GM18951 (cell line): Measurements from ENCODE around the gene ADORA2B.

ENCODE experiments used
- POLR2A ChIP-seq: IDR thresholded peaks from 4 replicates; pipeline ENCODE4 v1.6.1; 2011; ENCODE audit warnings: mild to moderate bottlenecking; ENCODE audit not compliant: insufficient read length, insufficient read depth; ENCODE audit errors: extremely low read depth
- in situ Hi-C: fragments of 300-500 bp; cut with MboI; formaldehyde crosslinking; loops from one replicate; pipeline ENCODE4 v1.12.0; 2022; ENCODE audit warnings: low sequenced_read_pairs, mixed read lengths, inconsistent platforms; ENCODE audit not compliant: unreplicated experiment

ADORA2B gene

GRCh38 chr17:15915961-15916360 is 29.0 kb upstream of the ADORA2B start:
- no peak for TF ChIP-seq POLR2A
- in situ Hi-C loops: no loop called here

GRCh38 chr17:15917021-15917437 is 27.9 kb upstream of the ADORA2B start:
- TF ChIP-seq POLR2A: no peak

GRCh38 chr17:15917438-15918027 is 27.4 kb upstream of the ADORA2B start:
- in situ Hi-C loops: no loop called here
- no peak for TF ChIP-seq POLR2A

More at GRCh38 chr17:15917021-15917437, 27.9 kb upstream of the ADORA2B start:
- in situ Hi-C loops: no loop called here

- no peak for TF ChIP-seq POLR2A
- in situ Hi-C loops: no loop called here
These were observed 26.7 kb upstream of the ADORA2B start for GRCh38 chr17:15918261-15918660.

GRCh38 chr17:15918661-15919259 is 26.2 kb upstream of the ADORA2B start:
- TF ChIP-seq POLR2A: no peak
- in situ Hi-C loops: no loop called here

- in situ Hi-C loops: no loop called here
These were observed 25.5 kb upstream of the ADORA2B start for GRCh38 chr17:15919466-15919865.

GRCh38 chr17:15920758-15921239 is 24.1 kb upstream of the ADORA2B start:
- in situ Hi-C loops: no loop called here

More at GRCh38 chr17:15919466-15919865, 25.5 kb upstream of the ADORA2B start:
- no peak for TF ChIP-seq POLR2A

GRCh38 chr17:15921640-15922039 is 23.3 kb upstream of the ADORA2B start:
- TF ChIP-seq POLR2A: no peak
- in situ Hi-C loops: no loop called here

More at GRCh38 chr17:15920758-15921239, 24.1 kb upstream of the ADORA2B start:
- TF ChIP-seq POLR2A: no peak

GRCh38 chr17:15922586-15922985 is 22.3 kb upstream of the ADORA2B start:
- TF ChIP-seq POLR2A: no peak
- in situ Hi-C loops: no loop called here

- in situ Hi-C loops: no loop called here
- TF ChIP-seq POLR2A: no peak
These were observed 18.7 kb upstream of the ADORA2B start for GRCh38 chr17:15926039-15926740.

GRCh38 chr17:15928286-15928785 is 16.6 kb upstream of the ADORA2B start:
- TF ChIP-seq POLR2A: no peak
- in situ Hi-C loops: no loop called here

GRCh38 chr17:15929941-15930340 is 15.0 kb upstream of the ADORA2B start:
- in situ Hi-C loops: no loop called here
- no peak for TF ChIP-seq POLR2A

- no peak for TF ChIP-seq POLR2A
- in situ Hi-C loops: no loop called here
These were observed 14.5 kb upstream of the ADORA2B start for GRCh38 chr17:15930426-15930825.
